ENCODE results near the gene FAM3B.

DNA sequence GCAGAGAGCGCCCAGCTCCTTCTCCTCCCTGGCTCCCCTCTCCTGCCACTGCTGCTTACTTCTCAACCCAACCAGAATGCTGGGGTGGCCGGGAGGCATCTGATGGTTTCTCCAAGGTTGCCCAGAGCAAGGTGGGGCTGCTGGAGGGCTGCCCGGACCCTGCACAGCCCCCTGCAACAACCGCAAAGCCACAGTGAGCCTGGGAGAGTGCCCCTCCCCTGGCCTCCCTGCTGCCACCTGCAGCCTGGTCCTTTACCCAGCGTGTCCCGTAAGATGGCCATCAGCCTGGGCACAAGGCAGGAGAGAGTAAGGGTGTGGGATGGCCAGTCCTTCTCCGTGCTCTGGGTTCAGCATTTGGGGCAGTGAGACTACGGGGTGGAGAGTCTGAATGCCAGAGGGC, 62.2 kb downstream of the FAM3B start:
- TF ChIP-seq, protein P1, sequence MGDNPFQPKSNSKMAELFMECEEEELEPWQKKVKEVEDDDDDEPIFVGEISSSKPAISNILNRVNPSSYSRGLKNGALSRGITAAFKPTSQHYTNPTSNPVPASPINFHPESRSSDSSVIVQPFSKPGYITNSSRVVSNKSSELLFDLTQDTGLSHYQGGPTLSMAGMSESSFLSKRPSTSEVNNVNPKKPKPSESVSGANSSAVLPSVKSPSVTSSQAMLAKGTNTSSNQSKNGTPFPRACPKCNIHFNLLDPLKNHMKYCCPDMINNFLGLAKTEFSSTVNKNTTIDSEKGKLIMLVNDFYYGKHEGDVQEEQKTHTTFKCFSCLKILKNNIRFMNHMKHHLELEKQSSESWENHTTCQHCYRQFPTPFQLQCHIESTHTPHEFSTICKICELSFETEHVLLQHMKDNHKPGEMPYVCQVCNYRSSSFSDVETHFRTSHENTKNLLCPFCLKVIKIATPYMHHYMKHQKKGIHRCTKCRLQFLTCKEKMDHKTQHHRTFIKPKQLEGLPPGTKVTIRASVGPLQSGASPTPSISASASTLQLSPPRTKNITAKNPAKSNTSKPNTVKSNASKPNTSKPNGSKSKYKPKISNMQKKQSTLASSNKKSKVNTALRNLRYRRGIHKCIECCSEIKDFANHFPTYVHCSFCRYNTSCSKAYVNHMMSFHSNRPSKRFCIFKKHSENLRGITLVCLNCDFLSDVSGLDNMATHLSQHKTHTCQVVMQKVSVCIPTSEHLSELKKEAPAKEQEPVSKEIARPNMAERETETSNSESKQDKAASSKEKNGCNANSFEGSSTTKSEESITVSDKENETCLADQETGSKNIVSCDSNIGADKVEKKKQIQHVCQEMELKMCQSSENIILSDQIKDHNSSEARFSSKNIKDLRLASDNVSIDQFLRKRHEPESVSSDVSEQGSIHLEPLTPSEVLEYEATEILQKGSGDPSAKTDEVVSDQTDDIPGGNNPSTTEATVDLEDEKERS (tag by site-specific recombination; IDR thresholded peaks at IDR 0.05) = no peak
- TF ChIP-seq, protein P2, sequence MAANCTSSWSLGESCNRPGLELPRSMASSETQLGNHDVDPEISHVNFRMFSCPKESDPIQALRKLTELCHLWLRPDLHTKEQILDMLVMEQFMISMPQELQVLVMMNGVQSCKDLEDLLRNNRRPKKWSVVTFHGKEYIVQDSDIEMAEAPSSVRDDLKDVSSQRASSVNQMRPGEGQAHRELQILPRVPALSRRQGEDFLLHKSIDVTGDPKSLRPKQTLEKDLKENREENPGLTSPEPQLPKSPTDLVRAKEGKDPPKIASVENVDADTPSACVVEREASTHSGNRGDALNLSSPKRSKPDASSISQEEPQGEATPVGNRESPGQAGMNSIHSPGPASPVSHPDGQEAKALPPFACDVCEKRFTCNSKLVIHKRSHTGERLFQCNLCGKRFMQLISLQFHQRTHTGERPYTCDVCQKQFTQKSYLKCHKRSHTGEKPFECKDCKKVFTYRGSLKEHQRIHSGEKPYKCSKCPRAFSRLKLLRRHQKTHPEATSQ (tag by site-specific recombination; IDR thresholded peaks at IDR 0.05) = no peak
- TF ChIP-seq ZNF24 (tag by site-specific recombination; IDR thresholded peaks at IDR 0.05) = no peak
- TF ChIP-seq, protein P3, sequence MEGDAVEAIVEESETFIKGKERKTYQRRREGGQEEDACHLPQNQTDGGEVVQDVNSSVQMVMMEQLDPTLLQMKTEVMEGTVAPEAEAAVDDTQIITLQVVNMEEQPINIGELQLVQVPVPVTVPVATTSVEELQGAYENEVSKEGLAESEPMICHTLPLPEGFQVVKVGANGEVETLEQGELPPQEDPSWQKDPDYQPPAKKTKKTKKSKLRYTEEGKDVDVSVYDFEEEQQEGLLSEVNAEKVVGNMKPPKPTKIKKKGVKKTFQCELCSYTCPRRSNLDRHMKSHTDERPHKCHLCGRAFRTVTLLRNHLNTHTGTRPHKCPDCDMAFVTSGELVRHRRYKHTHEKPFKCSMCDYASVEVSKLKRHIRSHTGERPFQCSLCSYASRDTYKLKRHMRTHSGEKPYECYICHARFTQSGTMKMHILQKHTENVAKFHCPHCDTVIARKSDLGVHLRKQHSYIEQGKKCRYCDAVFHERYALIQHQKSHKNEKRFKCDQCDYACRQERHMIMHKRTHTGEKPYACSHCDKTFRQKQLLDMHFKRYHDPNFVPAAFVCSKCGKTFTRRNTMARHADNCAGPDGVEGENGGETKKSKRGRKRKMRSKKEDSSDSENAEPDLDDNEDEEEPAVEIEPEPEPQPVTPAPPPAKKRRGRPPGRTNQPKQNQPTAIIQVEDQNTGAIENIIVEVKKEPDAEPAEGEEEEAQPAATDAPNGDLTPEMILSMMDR (tag by site-specific recombination; IDR thresholded peaks at IDR 0.05) = no peak
- TF ChIP-seq YY1 (tag by site-specific recombination; IDR thresholded peaks at IDR 0.05) = no peak
- TF ChIP-seq, protein P4, sequence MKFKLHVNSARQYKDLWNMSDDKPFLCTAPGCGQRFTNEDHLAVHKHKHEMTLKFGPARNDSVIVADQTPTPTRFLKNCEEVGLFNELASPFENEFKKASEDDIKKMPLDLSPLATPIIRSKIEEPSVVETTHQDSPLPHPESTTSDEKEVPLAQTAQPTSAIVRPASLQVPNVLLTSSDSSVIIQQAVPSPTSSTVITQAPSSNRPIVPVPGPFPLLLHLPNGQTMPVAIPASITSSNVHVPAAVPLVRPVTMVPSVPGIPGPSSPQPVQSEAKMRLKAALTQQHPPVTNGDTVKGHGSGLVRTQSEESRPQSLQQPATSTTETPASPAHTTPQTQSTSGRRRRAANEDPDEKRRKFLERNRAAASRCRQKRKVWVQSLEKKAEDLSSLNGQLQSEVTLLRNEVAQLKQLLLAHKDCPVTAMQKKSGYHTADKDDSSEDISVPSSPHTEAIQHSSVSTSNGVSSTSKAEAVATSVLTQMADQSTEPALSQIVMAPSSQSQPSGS (tag by site-specific recombination; IDR thresholded peaks at IDR 0.05; ENCODE audit: low read depth) = no peak
- TF ChIP-seq, protein P5, sequence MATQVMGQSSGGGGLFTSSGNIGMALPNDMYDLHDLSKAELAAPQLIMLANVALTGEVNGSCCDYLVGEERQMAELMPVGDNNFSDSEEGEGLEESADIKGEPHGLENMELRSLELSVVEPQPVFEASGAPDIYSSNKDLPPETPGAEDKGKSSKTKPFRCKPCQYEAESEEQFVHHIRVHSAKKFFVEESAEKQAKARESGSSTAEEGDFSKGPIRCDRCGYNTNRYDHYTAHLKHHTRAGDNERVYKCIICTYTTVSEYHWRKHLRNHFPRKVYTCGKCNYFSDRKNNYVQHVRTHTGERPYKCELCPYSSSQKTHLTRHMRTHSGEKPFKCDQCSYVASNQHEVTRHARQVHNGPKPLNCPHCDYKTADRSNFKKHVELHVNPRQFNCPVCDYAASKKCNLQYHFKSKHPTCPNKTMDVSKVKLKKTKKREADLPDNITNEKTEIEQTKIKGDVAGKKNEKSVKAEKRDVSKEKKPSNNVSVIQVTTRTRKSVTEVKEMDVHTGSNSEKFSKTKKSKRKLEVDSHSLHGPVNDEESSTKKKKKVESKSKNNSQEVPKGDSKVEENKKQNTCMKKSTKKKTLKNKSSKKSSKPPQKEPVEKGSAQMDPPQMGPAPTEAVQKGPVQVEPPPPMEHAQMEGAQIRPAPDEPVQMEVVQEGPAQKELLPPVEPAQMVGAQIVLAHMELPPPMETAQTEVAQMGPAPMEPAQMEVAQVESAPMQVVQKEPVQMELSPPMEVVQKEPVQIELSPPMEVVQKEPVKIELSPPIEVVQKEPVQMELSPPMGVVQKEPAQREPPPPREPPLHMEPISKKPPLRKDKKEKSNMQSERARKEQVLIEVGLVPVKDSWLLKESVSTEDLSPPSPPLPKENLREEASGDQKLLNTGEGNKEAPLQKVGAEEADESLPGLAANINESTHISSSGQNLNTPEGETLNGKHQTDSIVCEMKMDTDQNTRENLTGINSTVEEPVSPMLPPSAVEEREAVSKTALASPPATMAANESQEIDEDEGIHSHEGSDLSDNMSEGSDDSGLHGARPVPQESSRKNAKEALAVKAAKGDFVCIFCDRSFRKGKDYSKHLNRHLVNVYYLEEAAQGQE (tag by site-specific recombination; IDR thresholded peaks at IDR 0.05) = no peak
- no peak for TF ChIP-seq ZNF302 (tag by site-specific recombination; IDR thresholded peaks at IDR 0.05; ENCODE audit: low read depth)
- no peak for TF ChIP-seq ZNF23 (tag by site-specific recombination; IDR thresholded peaks at IDR 0.05; ENCODE audit: borderline replicate concordance)
- TF ChIP-seq ZNF549 (tag by site-specific recombination; IDR thresholded peaks at IDR 0.05) = no peak
- no peak for TF ChIP-seq IKZF3 (tag by site-specific recombination; IDR thresholded peaks at IDR 0.05)
- TF ChIP-seq ZNF501 (tag by site-specific recombination; IDR thresholded peaks at IDR 0.05) = no peak
- TF ChIP-seq, protein P6, sequence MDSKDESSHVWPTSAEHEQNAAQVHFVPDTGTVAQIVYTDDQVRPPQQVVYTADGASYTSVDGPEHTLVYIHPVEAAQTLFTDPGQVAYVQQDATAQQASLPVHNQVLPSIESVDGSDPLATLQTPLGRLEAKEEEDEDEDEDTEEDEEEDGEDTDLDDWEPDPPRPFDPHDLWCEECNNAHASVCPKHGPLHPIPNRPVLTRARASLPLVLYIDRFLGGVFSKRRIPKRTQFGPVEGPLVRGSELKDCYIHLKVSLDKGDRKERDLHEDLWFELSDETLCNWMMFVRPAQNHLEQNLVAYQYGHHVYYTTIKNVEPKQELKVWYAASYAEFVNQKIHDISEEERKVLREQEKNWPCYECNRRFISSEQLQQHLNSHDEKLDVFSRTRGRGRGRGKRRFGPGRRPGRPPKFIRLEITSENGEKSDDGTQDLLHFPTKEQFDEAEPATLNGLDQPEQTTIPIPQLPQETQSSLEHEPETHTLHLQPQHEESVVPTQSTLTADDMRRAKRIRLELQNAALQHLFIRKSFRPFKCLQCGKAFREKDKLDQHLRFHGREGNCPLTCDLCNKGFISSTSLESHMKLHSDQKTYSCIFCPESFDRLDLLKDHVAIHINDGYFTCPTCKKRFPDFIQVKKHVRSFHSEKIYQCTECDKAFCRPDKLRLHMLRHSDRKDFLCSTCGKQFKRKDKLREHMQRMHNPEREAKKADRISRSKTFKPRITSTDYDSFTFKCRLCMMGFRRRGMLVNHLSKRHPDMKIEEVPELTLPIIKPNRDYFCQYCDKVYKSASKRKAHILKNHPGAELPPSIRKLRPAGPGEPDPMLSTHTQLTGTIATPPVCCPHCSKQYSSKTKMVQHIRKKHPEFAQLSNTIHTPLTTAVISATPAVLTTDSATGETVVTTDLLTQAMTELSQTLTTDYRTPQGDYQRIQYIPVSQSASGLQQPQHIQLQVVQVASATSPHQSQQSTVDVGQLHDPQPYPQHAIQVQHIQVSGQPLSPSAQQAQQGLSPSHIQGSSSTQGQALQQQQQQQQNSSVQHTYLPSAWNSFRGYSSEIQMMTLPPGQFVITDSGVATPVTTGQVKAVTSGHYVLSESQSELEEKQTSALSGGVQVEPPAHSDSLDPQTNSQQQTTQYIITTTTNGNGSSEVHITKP (tag by site-specific recombination; IDR thresholded peaks at IDR 0.05) = no peak
- no peak for TF ChIP-seq SP2 (tag by site-specific recombination; IDR thresholded peaks at IDR 0.05)

All from HEK293 (cell line).